Upper lobe of left lung (tissue), 4 donors: Measurements from ENCODE around the gene CROCC.
"Not testable (repeated sequence)": the region's sequence is repeated elsewhere in the genome, so short reads cannot be mapped to it uniquely, and the experiment has no call there.

Experiments used
- CTCF ChIP-seq, 6 experiments: fragments of 450-650 bp in 4 of 6; fragments of 200-600 bp in 2 of 6; sonication (generic) in 2 of 6; IDR thresholded peaks; one replicate each; pipeline ENCODE4 v1.5.1; 2016 to 2019; ENCODE audit warnings: antibody characterized with exemption in 6 of 6
- POLR2AphosphoS5 ChIP-seq, 2 donors: sonication (generic); formaldehyde crosslinking; IDR thresholded peaks; one replicate each; pipeline ENCODE4 v1.5.1; 2017; ENCODE audit warnings: antibody characterized with exemption in 2 of 2

DNA sequence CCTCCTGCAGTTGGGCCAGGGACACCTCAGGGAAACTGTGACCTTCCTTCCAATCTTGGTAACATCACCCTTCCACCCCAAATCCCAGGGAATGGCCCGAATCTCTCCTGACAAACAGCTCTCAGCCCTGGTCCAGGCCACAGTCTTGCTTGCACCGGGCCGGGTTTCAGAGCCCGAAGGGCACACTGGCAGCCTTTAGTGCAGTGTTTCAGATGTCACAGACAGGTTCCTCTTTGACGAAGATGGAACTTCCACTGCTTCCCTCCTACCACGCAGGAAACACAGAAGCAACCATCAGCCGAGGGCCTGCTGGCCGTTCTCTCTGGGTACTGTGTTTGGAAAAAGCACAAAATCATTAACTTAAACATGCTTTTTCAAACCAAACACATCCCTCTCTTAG is 9.0 kb upstream of the CROCC start:
- not testable (repeated sequence) for TF ChIP-seq CTCF, POLR2AphosphoS5 (IDR thresholded peaks at IDR 0.05)
